DMS79 (cell line): Measurements from ENCODE around the gene PPIF.

Source experiments
- DNase-seq: peaks from one replicate; lab custom pipeline; 2025; lab: John Stamatoyannopoulos, UW

Gene PPIF

GRCh38 chr10:79349072-79349491 is 1.8 kb downstream of the PPIF start:
- no peak for DNase-seq

GRCh38 chr10:79349766-79350406 is 2.6 kb downstream of the PPIF start:
- DNase-seq = no peak

GRCh38 chr10:79350407-79351154 is 3.3 kb downstream of the PPIF start:
- DNase-seq = no peak

GRCh38 chr10:79351332-79351731 is 4.1 kb downstream of the PPIF start:
- no peak for DNase-seq

- DNase-seq = no peak
These were observed 5.0 kb downstream of the PPIF start for GRCh38 chr10:79352035-79352877.

- DNase-seq = no peak
These were observed 5.7 kb downstream of the PPIF start for GRCh38 chr10:79353000-79353406.

- DNase-seq = no peak
These were observed 6.5 kb downstream of the PPIF start for GRCh38 chr10:79353726-79354125.

- DNase-seq = no peak
These were observed 6.9 kb downstream of the PPIF start for GRCh38 chr10:79354141-79354540.

- no peak for DNase-seq
These were observed 7.3 kb downstream of the PPIF start for GRCh38 chr10:79354615-79355014.

GRCh38 chr10:79355420-79356017 is 8.2 kb downstream of the PPIF start:
- no peak for DNase-seq

GRCh38 chr10:79356104-79356503 is 8.8 kb downstream of the PPIF start:
- no peak for DNase-seq

- no peak for DNase-seq
These were observed 9.9 kb downstream of the PPIF start for GRCh38 chr10:79357180-79357579.

GRCh38 chr10:79358811-79359210 is 11.5 kb downstream of the PPIF start:
- no peak for DNase-seq

GRCh38 chr10:79359816-79360498 is 12.7 kb downstream of the PPIF start:
- no peak for DNase-seq

- no peak for DNase-seq
These were observed 13.5 kb downstream of the PPIF start for GRCh38 chr10:79360499-79361342.

GRCh38 chr10:79361726-79362397 is 14.6 kb downstream of the PPIF start:
- no peak for DNase-seq

GRCh38 chr10:79367426-79368189 is 20.3 kb downstream of the PPIF start:
- no peak for DNase-seq

- no peak for DNase-seq
These were observed 25.6 kb downstream of the PPIF start for GRCh38 chr10:79372871-79373270.
